ENCODE measurements around the gene PTPN14. TPM values are rescaled to one million over a fixed set of nuclear protein-coding genes. Genes with fewer than 3 reads are reported as not detected.

Gene PTPN14
- polyA plus RNA-seq, 1 experiment, result 29.4 TPM

- ChIA-PET POLR2A (no interaction called here), CTCF (interaction anchor here (0.8 to 2.3 kb wide), 3 partner anchors 9 to 42 kb away, joined by 5 to 9 read pairs (median 9); no protein-coding TSS in a partner anchor)
- no peaks in the 10 kb centered on the region for H3K36me3 ChIP-seq (ENCODE audit: control insufficient read depth, insufficient read depth, low read length)
- no peaks in the 10 kb centered on the region for H3K27me3 ChIP-seq (ENCODE audit: control insufficient read depth, insufficient read depth, low read length)
- no peak overlapping the region for H3K4me3 ChIP-seq (ENCODE audit: low read depth, low read length)
- TF ChIP-seq, protein P1, sequence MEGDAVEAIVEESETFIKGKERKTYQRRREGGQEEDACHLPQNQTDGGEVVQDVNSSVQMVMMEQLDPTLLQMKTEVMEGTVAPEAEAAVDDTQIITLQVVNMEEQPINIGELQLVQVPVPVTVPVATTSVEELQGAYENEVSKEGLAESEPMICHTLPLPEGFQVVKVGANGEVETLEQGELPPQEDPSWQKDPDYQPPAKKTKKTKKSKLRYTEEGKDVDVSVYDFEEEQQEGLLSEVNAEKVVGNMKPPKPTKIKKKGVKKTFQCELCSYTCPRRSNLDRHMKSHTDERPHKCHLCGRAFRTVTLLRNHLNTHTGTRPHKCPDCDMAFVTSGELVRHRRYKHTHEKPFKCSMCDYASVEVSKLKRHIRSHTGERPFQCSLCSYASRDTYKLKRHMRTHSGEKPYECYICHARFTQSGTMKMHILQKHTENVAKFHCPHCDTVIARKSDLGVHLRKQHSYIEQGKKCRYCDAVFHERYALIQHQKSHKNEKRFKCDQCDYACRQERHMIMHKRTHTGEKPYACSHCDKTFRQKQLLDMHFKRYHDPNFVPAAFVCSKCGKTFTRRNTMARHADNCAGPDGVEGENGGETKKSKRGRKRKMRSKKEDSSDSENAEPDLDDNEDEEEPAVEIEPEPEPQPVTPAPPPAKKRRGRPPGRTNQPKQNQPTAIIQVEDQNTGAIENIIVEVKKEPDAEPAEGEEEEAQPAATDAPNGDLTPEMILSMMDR (IDR thresholded peaks at IDR 0.05; ENCODE audit: insufficient read depth, low read depth, low read length), result no peak
- no peak for DNase-seq (ENCODE audit: low read depth)
These were observed 248.1 kb downstream of the PTPN14 start for GRCh38 chr1:214303141-214303930.

DNA sequence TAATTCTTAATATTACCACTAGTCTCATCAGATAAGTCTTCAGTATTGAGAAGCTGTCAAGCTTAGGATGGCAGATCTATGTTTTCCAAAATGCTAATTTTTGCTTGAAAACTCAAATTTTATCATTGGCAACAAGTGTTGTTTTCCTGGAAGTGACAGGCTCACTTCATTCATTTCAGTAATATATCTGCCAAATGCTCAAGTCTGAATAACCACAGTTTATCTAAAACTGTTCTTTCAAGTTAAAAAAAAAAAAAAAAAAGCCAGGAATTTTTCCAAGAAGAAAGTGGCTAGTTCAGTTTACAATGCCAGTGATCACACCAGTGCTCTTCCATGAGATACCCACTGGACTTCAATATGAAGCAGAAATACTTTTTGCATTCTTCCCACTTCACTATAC is 249.9 kb downstream of the PTPN14 start:
- CTCF ChIA-PET, result interaction anchor here (1.0 to 2.3 kb wide), 5 partner anchors 21 to 40 kb away, joined by 3 to 9 read pairs (median 4); partner anchors contain the start of gene SMYD2
- H3K27me3 ChIP-seq (ENCODE audit: control insufficient read depth, insufficient read depth, low read length), result no peaks in the 10 kb centered on the region
- TF ChIP-seq, protein P1 (IDR thresholded peaks at IDR 0.05; ENCODE audit: insufficient read depth, low read depth, low read length), result no peak
- POLR2A ChIA-PET, result interaction anchor here (0.5 kb wide), 1 partner anchor 54 kb away, joined by 10 read pairs; no protein-coding TSS in a partner anchor
- no peaks in the 10 kb centered on the region for H3K36me3 ChIP-seq (ENCODE audit: control insufficient read depth, insufficient read depth, low read length)
- no peak for DNase-seq (ENCODE audit: low read depth)
- H3K4me3 ChIP-seq (ENCODE audit: low read depth, low read length), result no peak overlapping the region

- POLR2A ChIA-PET, result no interaction called here
These were observed 251.1 kb downstream of the PTPN14 start for GRCh38 chr1:214300149-214300780.

More at GRCh38 chr1:214300149-214300780, 251.1 kb downstream of the PTPN14 start:
- CTCF ChIA-PET, result interaction anchor here (1.0 to 1.8 kb wide), 5 partner anchors 20 to 112 kb away, joined by 3 to 7 read pairs (median 4); partner anchors contain the start of gene SMYD2
- H3K36me3 ChIP-seq (ENCODE audit: control insufficient read depth, insufficient read depth, low read length), result no peaks in the 10 kb centered on the region
- TF ChIP-seq, protein P1 (IDR thresholded peaks at IDR 0.05; ENCODE audit: insufficient read depth, low read depth, low read length), result no peak
- H3K27me3 ChIP-seq (ENCODE audit: control insufficient read depth, insufficient read depth, low read length), result no peaks in the 10 kb centered on the region
- no peak overlapping the region for H3K4me3 ChIP-seq (ENCODE audit: low read depth, low read length)
- no peak for DNase-seq (ENCODE audit: low read depth)

Other genes with a start within 250 kb of the PTPN14 start
- 10.9 and 18.7 TPM in 2 replicates for gene CENPF, start 51.6 kb upstream of the PTPN14 start, polyA plus RNA-seq (2011; rRNA removed)

All from BJ (cell line).